SK-N-SH (cell line): ENCODE results near the gene MAD1L1. TPM values are rescaled to one million over a fixed set of nuclear protein-coding genes. Genes with fewer than 3 reads are reported as not detected.

Experiments used
- CTCF ChIA-PET: fragments of 300-600, 350-600 bp; formaldehyde crosslinking; extraction: SDS; loops from one replicate; lab custom pipeline; 2021; lab: Yijun Ruan, JAX
- POLR2A ChIA-PET: fragments of 350-600 bp; sonication (Branson Sonifier 250); formaldehyde crosslinking; extraction: SDS; loops from one replicate; lab custom pipeline; 2020; ENCODE audit warnings: antibody characterized with exemption, inconsistent platforms; lab: Yijun Ruan, JAX
- DNase-seq: peaks from one replicate; pipeline ENCODE4 v3.0.0; 2012
- H2AFZ ChIP-seq: fragments of 200-600 bp; sonication (generic); 2 replicates; pipeline ENCODE4 v1.8.1; 2016; ENCODE audit warnings: antibody characterized with exemption, mild to moderate bottlenecking, low read depth
- H3F3A ChIP-seq: fragments of 200-600 bp; sonication (generic); replicated peaks from 2 replicates; pipeline ENCODE3; 2016; ENCODE audit warnings: antibody characterized with exemption, mild to moderate bottlenecking; ENCODE audit not compliant: insufficient read depth
- H3K27ac ChIP-seq, 2 experiments: fragments of 200-500 bp in 1 of 2; fragments of 200-600 bp in 1 of 2; sonication (Bioruptor generic) in 1 of 2; sonication (generic), shearing (Covaris generic) in 1 of 2; 2 replicates each; pipeline versions ENCODE4 v1.5.1 to v1.6.1; 2014 to 2016; ENCODE audit warnings: low read depth in 2 of 2, inconsistent platforms in 1 of 2, low read length in 1 of 2, mild to moderate bottlenecking in 1 of 2, mixed read lengths in 1 of 2
- H3K27me3 ChIP-seq: fragments of 200-600 bp; sonication (generic), shearing (Covaris generic); 2 replicates; pipeline ENCODE4 v1.6.1; 2016; ENCODE audit warnings: mixed run types; ENCODE audit not compliant: insufficient read depth
- H3K36me3 ChIP-seq, 2 experiments: fragments of 200-500 bp in 1 of 2; fragments of 200-600 bp in 1 of 2; sonication (Bioruptor generic) in 1 of 2; sonication (generic) in 1 of 2; replicated peaks in 1 of 2; 2 replicates each; pipeline versions ENCODE3 to v1.5.1; 2014 to 2016; ENCODE audit warnings: low read length in 1 of 2, mild to moderate bottlenecking in 1 of 2; ENCODE audit not compliant: insufficient read depth in 2 of 2, control insufficient read depth in 1 of 2
- H3K4me1 ChIP-seq, 2 experiments: fragments of 200-500 bp in 1 of 2; fragments of 200-600 bp in 1 of 2; sonication (Bioruptor generic) in 1 of 2; sonication (generic), shearing (Covaris generic) in 1 of 2; 2 replicates each; pipeline versions ENCODE4 v1.5.1 to v1.6.1; 2014 to 2016; ENCODE audit warnings: low read depth in 1 of 2, low read length in 1 of 2, mixed run types in 1 of 2; ENCODE audit not compliant: insufficient read depth in 2 of 2, control insufficient read depth in 1 of 2
- H3K4me2 ChIP-seq: fragments of 200-600 bp; sonication (generic), shearing (Covaris generic); 2 replicates; pipeline ENCODE4 v1.6.1; 2017; ENCODE audit warnings: mixed run types
- H3K4me3 ChIP-seq, 2 experiments: fragments of 200-500 bp in 1 of 2; fragments of 200-600 bp in 1 of 2; sonication (Bioruptor generic) in 1 of 2; sonication (generic), shearing (Covaris generic) in 1 of 2; 2 replicates each; pipeline versions ENCODE4 v1.5.1 to v1.8.1; 2014 to 2016; ENCODE audit warnings: low read depth in 2 of 2, inconsistent platforms in 1 of 2, low read length in 1 of 2, mild to moderate bottlenecking in 1 of 2, mixed read lengths in 1 of 2, moderate library complexity in 1 of 2
- H3K79me2 ChIP-seq: fragments of 200-600 bp; sonication (generic); 2 replicates; pipeline ENCODE4 v1.8.1; 2017; ENCODE audit warnings: mild to moderate bottlenecking; ENCODE audit not compliant: insufficient read depth
- H3K9ac ChIP-seq: fragments of 200-600 bp; sonication (generic); 2 replicates; pipeline ENCODE4 v1.6.1; 2017; ENCODE audit warnings: mixed run types
- H3K9me2 ChIP-seq: fragments of 200-600 bp; sonication (generic); 2 replicates; pipeline ENCODE4 v1.6.1; 2017; ENCODE audit warnings: mixed run types
- H3K9me3 ChIP-seq: fragments of 200-600 bp; sonication (generic); 2 replicates; pipeline ENCODE4 v1.6.1; 2017; ENCODE audit warnings: mixed run types, mild to moderate bottlenecking, moderate library complexity
- H4K20me1 ChIP-seq: fragments of 200-600 bp; sonication (generic); 2 replicates; pipeline ENCODE4 v1.6.1; 2017; ENCODE audit warnings: mild to moderate bottlenecking, mixed run types; ENCODE audit not compliant: insufficient read depth
- CHD2 ChIP-seq: fragments of 150-350 bp; IDR thresholded peaks from 2 replicates; pipeline ENCODE4 v1.6.1; 2018; ENCODE audit warnings: low read length; ENCODE audit not compliant: partially characterized antibody
- EZH2phosphoT487 ChIP-seq: fragments of 200-600 bp; sonication (generic); IDR thresholded peaks from 2 replicates; pipeline ENCODE4 v1.6.1; 2017; ENCODE audit warnings: low read depth, mixed run types, mild to moderate bottlenecking, antibody characterized with exemption, moderate library complexity, borderline replicate concordance
- FOSL2 ChIP-seq: IDR thresholded peaks from 2 replicates; pipeline ENCODE4 v1.4.0; 2012; ENCODE audit warnings: low read depth, mild to moderate bottlenecking, moderate library complexity, borderline replicate concordance
- FOXM1 ChIP-seq: IDR thresholded peaks from 2 replicates; pipeline ENCODE4 v1.4.0; 2012; ENCODE audit warnings: low read depth, mild to moderate bottlenecking
- GABPA ChIP-seq: IDR thresholded peaks from 2 replicates; pipeline ENCODE4 v1.4.0; 2012; ENCODE audit warnings: low read depth, mild to moderate bottlenecking
- JUND ChIP-seq: IDR thresholded peaks from 2 replicates; pipeline ENCODE4 v1.4.0; 2012
- MEF2A ChIP-seq: IDR thresholded peaks from 2 replicates; pipeline ENCODE4 v1.4.0; 2012; ENCODE audit warnings: low read depth, borderline replicate concordance
- MXI1 ChIP-seq: IDR thresholded peaks from 2 replicates; pipeline ENCODE4 v1.6.1; 2012; ENCODE audit warnings: mild to moderate bottlenecking, low read depth, low read length, improper control_type of control experiment
- NFIC ChIP-seq: IDR thresholded peaks from 2 replicates; pipeline ENCODE4 v1.4.0; 2012; ENCODE audit warnings: borderline replicate concordance
- NRF1 ChIP-seq: IDR thresholded peaks from 2 replicates; pipeline ENCODE4 v1.6.1; 2012; ENCODE audit warnings: low read depth, mild to moderate bottlenecking, low read length
- POLR2AphosphoS5 ChIP-seq: IDR thresholded peaks from 2 replicates; pipeline ENCODE4 v1.6.1; 2012; ENCODE audit warnings: low read depth, low read length
- RAD21 ChIP-seq: IDR thresholded peaks from 2 replicates; pipeline ENCODE4 v1.6.1; 2012; ENCODE audit warnings: mild to moderate bottlenecking, low read length
- RCOR1 ChIP-seq: fragments of 150-350 bp; IDR thresholded peaks from 2 replicates; pipeline ENCODE4 v1.6.1; 2017; ENCODE audit warnings: antibody characterized with exemption, low read length
- RFX5 ChIP-seq: IDR thresholded peaks from 2 replicates; pipeline ENCODE4 v1.6.1; 2012; ENCODE audit warnings: mild to moderate bottlenecking, improper control_type of control experiment, low read length
- SMC3 ChIP-seq: IDR thresholded peaks from 2 replicates; pipeline ENCODE4 v1.6.1; 2012; ENCODE audit warnings: low read depth, low read length, improper control_type of control experiment
- TCF12 ChIP-seq: IDR thresholded peaks from 2 replicates; pipeline ENCODE4 v1.4.0; 2012
- TEAD4 ChIP-seq: IDR thresholded peaks from 2 replicates; pipeline ENCODE4 v1.4.0; 2012; ENCODE audit warnings: mild to moderate bottlenecking, borderline replicate concordance; ENCODE audit not compliant: insufficient read depth
- YY1 ChIP-seq: IDR thresholded peaks from 2 replicates; pipeline ENCODE4 v1.4.0; 2012; ENCODE audit warnings: low read depth, mild to moderate bottlenecking
- WGBS: methylation state at CpG from one replicate; pipeline ENCODE4 v1.1.6; 2017; ENCODE audit warnings: low lambda C conversion rate; 5-methylcytosine and 5-hydroxymethylcytosine counted together
- polyA plus RNA-seq, 3 experiments: library from polyadenylated mRNA; depleted of rRNA; stranded (reverse); fragments of >200 nt; gene quantifications; 2 replicates each; pipeline ENCODE4 v1.2.3, GENCODE V29; 2012
- TF ChIP-seq, protein P1 (sequence below): IDR thresholded peaks from 2 replicates; pipeline ENCODE4 v1.4.0; 2012; ENCODE audit warnings: low read depth
- TF ChIP-seq, protein P2 (sequence below): fragments of 200-600 bp; sonication (generic); IDR thresholded peaks from 2 replicates; pipeline ENCODE4 v1.6.1; 2017; ENCODE audit warnings: antibody characterized with exemption, mild to moderate bottlenecking, moderate library complexity
- TF ChIP-seq, protein P3 (sequence below): IDR thresholded peaks from 2 replicates; pipeline ENCODE4 v1.6.1; 2012; ENCODE audit warnings: mild to moderate bottlenecking, low read depth, low read length, moderate library complexity

Gene MAD1L1
- polyA plus RNA-seq, 1 of the 3 experiments (the other 2 are of a cell fraction), result 46.2 TPM

DNA sequence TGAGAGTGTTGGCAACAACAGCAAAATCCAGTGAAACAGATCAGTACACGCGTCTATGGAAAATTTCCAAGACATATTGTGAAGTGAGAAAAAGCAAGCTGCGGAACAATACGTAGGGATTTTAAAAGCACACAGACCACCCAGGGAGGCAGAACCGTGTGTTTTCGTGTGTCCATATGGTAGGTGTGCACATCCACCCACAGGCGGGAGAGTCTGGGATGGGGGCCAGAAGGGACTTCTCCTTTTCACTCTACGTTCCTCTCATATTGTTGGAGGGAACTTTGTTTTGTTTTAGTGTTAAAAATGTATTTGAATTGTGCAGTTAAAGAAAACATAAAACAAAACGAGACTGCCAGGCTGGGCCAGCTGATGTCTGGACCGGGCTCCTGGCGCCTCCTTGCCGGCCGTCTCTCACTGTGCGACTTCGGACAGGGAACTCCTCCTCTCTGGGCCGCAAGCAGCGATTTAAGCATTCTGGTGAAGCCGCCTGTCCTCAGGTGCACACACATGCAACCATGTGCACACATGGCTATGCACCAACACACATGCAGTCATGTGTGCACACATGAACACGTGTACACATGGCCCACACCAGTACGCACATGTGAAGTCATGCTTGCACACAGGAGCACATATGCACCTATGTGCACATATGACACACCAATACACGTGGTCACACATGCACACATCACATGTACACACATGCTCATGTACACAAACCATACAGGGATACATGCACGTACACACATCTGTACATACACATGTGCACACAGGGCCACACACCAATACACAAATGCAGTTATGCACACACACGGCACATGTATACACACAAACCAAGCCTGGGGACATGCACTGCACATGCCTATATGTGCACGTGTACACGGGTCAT, 421.5 kb downstream of the MAD1L1 start:
- no peaks in the 10 kb centered on the region for H3K9me2 ChIP-seq
- no peaks in the 10 kb centered on the region for H3K79me2 ChIP-seq
- H3K9me3 ChIP-seq, result no peaks in the 10 kb centered on the region
- no peak for DNase-seq
- no peaks in the 10 kb centered on the region for H3F3A ChIP-seq
- H3K4me1 ChIP-seq, result peaks cover 0 to 36% of the 10 kb centered on the region in 2 experiments; a peak in 1 of 4 replicates
- H3K27ac ChIP-seq, result no peak overlapping the region; a peak in 1 of 4 replicates
- WGBS, result 89% methylated on average over 25 of the region's 25 CpGs
- no peak overlapping the region for H3K4me2 ChIP-seq
- no peaks in the 10 kb centered on the region for H4K20me1 ChIP-seq
- TF ChIP-seq SMC3 (no peak), NFIC (no peak), RFX5 (no peak), FOXM1 (no peak), GABPA (no peak), RCOR1 (no peak), JUND (no peak), POLR2AphosphoS5 (no peak), NRF1 (no peak), MXI1 (no peak), EZH2phosphoT487 (no peak), TCF12 (no peak), TEAD4 (no peak)
- TF ChIP-seq, protein P1, sequence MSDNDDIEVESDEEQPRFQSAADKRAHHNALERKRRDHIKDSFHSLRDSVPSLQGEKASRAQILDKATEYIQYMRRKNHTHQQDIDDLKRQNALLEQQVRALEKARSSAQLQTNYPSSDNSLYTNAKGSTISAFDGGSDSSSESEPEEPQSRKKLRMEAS, result no peak
- H3K4me3 ChIP-seq, result no peak overlapping the region
- H2AFZ ChIP-seq, result no peak overlapping the region
- no peaks in the 10 kb centered on the region for H3K36me3 ChIP-seq
- no peaks in the 10 kb centered on the region for H3K27me3 ChIP-seq
- no peak overlapping the region for H3K9ac ChIP-seq
- POLR2A ChIA-PET, result interaction anchor here (0.6 kb wide), 1 partner anchor 1134 kb away, joined by 3 read pairs; no protein-coding TSS in a partner anchor
- CTCF ChIA-PET, result interaction anchor here (0.6 to 2.1 kb wide), 9 partner anchors 17 to 252 kb away, joined by 3 to 6 read pairs (median 3); no protein-coding TSS in a partner anchor

DNA sequence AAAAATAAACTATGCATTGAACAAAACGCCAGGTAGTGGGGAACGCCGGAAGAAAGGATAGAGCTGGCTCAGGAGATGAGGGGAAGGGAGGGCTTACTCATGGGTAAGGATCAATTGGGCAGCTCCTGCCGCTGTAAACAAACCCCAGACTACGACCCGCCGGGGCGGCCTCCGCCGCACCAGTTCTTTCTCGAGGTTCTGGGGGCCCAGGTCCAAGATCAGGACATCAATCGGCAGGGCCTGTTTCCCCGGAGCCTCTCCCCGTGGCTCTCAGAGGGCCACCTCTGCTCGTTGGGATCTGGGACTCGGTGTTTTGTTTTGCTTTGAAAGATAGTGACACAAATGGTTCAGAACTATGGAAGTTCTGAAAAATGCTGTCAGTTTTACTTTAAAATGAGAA, 422.2 kb downstream of the MAD1L1 start:
- Histone ChIP-seq H3K4me3 (no peak overlapping the region), H3K9me3 (no peaks in the 10 kb centered on the region), H2AFZ (no peak overlapping the region), H3K4me1 (peaks cover 0 to 32% of the 10 kb centered on the region in 2 experiments; a peak in 1 of 4 replicates), H4K20me1 (no peaks in the 10 kb centered on the region), H3K9ac (no peak overlapping the region), H3K79me2 (no peaks in the 10 kb centered on the region), H3K9me2 (no peaks in the 10 kb centered on the region), H3F3A (no peaks in the 10 kb centered on the region), H3K4me2 (no peak overlapping the region), H3K27me3 (no peaks in the 10 kb centered on the region), H3K36me3 (no peaks in the 10 kb centered on the region), H3K27ac (no peak overlapping the region)
- ChIA-PET POLR2A (no interaction called here), CTCF (no interaction called here)
- WGBS, result 84% methylated on average over 16 of the region's 16 CpGs
- TF ChIP-seq TEAD4 (no peak), CHD2 (no peak), MEF2A (no peak), RAD21 (no peak), FOSL2 (no peak), RCOR1 (no peak), POLR2AphosphoS5 (no peak), RFX5 (no peak), SMC3 (no peak), JUND (no peak), NFIC (no peak), EZH2phosphoT487 (no peak), GABPA (no peak), FOXM1 (no peak), YY1 (no peak)
- TF ChIP-seq, protein P2, sequence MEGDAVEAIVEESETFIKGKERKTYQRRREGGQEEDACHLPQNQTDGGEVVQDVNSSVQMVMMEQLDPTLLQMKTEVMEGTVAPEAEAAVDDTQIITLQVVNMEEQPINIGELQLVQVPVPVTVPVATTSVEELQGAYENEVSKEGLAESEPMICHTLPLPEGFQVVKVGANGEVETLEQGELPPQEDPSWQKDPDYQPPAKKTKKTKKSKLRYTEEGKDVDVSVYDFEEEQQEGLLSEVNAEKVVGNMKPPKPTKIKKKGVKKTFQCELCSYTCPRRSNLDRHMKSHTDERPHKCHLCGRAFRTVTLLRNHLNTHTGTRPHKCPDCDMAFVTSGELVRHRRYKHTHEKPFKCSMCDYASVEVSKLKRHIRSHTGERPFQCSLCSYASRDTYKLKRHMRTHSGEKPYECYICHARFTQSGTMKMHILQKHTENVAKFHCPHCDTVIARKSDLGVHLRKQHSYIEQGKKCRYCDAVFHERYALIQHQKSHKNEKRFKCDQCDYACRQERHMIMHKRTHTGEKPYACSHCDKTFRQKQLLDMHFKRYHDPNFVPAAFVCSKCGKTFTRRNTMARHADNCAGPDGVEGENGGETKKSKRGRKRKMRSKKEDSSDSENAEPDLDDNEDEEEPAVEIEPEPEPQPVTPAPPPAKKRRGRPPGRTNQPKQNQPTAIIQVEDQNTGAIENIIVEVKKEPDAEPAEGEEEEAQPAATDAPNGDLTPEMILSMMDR, result no peak
- TF ChIP-seq, protein P3, sequence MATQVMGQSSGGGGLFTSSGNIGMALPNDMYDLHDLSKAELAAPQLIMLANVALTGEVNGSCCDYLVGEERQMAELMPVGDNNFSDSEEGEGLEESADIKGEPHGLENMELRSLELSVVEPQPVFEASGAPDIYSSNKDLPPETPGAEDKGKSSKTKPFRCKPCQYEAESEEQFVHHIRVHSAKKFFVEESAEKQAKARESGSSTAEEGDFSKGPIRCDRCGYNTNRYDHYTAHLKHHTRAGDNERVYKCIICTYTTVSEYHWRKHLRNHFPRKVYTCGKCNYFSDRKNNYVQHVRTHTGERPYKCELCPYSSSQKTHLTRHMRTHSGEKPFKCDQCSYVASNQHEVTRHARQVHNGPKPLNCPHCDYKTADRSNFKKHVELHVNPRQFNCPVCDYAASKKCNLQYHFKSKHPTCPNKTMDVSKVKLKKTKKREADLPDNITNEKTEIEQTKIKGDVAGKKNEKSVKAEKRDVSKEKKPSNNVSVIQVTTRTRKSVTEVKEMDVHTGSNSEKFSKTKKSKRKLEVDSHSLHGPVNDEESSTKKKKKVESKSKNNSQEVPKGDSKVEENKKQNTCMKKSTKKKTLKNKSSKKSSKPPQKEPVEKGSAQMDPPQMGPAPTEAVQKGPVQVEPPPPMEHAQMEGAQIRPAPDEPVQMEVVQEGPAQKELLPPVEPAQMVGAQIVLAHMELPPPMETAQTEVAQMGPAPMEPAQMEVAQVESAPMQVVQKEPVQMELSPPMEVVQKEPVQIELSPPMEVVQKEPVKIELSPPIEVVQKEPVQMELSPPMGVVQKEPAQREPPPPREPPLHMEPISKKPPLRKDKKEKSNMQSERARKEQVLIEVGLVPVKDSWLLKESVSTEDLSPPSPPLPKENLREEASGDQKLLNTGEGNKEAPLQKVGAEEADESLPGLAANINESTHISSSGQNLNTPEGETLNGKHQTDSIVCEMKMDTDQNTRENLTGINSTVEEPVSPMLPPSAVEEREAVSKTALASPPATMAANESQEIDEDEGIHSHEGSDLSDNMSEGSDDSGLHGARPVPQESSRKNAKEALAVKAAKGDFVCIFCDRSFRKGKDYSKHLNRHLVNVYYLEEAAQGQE, result no peak
- DNase-seq, result no peak
